ENCODE data around the gene SETD3.
A peak's percentile ranks its signal among the peaks of the same experiment; 100 is the strongest.

The SETD3 gene

DNA sequence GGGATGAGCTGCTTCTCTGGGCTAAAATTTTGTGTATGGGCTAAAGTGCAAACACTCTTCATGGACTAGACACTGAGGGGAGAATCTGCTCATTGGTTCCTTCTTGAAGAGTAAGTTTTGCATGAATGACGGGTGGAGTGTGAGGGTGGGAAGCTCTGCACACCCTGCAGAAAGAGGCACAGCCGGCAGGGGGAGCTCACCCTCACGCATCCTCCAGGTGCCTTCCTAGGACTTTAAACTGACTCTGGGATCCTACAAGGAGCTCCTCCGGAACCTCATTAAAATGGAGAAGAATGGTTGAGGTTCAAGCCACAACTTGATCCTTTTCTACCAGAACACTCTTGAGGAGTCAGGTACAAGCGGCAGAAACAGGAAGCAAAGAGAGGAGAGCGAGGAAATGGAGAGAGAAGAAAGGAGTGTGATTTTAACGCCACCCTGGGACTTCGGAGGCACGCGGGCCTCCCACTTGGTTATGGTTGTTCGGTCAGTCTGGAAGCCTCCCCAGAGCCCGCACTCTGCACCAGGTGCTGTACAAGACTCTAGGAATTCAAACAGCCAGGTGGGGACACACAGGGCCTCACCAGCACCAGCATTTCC lies 87.5 kb downstream of the SETD3 start:
- DNase-seq (ENCODE audit: low spot score): peak; percentile 39

DNA sequence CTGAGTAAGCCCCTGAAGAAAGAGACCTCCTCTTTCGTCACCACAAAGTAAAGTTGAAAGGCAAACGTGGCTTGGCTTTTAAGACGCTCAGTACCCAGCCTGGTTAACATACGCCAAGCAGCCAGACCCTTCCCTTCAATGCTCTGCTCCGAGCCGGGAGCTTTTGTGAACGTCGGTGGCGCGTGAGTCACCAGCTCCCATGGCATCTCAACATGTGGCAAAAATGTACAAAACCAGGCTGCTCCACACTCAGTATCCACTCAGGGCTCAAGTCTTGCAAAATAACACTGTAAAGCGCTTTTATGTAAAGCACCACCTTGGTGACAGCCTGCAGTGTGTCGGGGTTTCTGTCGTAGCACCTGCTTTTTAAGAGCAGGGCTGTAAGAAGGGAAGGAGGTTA lies 89.0 kb downstream of the SETD3 start:
- DNase-seq (ENCODE audit: low spot score): no peak

DNA sequence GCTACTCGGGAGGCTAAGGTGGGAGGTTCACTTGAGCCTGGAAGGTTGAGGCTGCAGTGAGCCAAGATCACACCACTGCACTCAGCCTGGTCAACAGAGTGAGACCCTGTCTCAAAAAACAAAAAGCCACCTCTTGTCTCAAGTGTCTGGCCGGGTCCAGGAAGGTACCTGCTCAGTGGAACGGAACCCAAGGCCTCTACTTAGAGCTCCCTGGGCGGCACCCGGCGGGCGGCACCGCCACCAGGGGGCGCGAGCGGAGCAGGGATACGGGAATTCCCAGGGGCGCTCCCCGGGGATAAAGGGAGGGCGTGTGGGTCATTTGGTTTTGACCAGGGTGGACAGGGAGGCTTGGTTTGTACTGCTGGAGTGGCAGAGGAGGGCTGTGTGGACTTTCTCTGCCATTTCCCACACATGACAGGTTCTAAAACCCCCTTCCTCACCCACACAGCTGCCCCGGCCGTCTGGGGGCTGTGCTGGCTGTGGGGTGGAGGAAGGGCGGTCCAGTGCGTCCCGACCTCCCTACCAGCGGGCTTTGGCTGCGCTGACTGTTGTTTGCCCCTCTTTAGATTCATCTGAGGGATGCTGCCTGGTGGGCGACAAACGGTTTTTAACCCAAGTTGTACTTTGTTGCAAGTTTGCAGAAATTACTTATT lies 91.4 kb downstream of the SETD3 start:
- DNase-seq (ENCODE audit: low spot score): peak; percentile 22

DNA sequence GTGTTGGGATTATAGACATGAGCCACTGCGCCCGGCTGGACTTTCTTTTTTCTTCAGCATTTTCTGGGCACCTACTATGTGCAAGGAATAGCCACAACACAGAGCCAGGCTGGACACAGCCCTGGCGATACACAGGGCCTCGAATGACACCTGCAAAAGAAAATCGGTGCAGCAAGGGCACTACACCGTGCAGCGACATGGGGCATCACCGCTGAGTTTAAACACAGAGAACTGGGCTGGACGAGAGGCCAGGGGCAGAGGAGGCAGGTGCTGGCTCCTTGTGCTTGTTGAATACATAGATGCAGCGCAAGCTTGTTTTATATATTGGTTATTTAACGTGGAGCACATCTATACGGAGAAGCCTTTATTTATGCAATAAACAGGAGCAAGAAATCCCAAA lies 92.4 kb downstream of the SETD3 start:
- no peak for DNase-seq (ENCODE audit: low spot score)

DNA sequence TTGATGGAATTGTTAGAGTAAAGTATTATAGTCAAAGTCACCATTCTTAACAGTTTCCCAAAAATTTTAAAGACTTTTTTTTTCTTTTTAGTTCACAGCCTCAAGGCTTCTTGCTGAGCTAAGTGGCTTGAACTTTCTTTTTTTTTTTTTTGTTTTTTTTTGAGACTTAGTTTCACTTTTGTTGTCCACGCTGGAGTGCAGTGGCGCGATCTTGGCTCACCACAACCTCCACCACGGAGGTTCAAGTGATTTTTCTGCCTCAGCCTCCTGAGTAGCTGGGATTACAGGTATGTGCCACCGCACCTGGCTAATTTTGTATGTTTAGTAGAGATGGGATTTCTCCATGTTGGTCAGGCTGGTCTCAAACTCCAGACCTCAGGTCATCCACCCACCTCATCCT lies 92.8 kb downstream of the SETD3 start:
- no peak for DNase-seq (ENCODE audit: low spot score)

DNA sequence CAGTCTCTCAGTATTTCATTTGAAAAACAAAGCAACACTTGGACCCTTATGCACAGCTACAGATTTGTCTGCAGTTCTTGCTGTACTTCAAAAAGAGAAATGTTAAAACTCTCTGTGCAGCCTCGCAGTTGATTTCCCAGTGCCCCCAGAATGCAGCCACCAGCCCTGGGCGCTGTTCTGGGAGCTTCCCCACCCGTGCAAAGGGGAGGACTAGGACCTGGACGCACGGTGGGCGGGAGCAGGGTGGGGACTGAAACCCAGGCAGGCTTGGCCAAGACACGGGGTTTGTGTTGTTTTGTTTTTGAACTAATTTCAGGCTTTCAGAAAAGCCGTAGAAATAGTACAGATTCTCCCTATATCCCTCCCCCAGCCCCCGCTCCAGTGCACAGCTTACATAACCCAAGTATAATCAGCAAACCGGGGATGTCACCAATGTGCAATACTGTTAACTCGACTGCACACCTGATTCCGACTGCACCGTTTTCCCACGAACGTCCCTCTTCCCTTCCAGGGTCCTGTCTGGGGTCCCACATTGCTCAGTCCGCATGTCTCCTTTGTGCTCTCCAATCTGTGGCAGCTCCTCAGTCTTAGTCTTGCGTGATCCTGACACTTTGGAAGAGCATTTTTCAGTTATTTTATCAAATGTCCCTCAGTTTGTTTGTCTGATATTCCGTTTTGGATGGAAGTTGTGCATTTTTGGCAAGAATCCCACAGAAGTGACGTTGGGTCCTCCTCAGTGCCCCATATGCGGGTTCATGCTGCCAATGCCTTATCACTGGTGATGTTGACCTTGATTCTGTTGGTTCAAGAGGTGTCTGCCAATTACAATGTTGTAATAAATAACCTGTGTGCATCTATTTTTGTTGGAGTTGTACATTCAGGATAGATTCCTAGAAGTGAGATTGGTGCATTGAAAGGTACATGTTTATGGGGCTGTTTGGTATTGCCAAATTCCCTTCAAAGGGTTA lies 95.9 kb downstream of the SETD3 start:
- DNase-seq (ENCODE audit: low spot score): no peak

DNA sequence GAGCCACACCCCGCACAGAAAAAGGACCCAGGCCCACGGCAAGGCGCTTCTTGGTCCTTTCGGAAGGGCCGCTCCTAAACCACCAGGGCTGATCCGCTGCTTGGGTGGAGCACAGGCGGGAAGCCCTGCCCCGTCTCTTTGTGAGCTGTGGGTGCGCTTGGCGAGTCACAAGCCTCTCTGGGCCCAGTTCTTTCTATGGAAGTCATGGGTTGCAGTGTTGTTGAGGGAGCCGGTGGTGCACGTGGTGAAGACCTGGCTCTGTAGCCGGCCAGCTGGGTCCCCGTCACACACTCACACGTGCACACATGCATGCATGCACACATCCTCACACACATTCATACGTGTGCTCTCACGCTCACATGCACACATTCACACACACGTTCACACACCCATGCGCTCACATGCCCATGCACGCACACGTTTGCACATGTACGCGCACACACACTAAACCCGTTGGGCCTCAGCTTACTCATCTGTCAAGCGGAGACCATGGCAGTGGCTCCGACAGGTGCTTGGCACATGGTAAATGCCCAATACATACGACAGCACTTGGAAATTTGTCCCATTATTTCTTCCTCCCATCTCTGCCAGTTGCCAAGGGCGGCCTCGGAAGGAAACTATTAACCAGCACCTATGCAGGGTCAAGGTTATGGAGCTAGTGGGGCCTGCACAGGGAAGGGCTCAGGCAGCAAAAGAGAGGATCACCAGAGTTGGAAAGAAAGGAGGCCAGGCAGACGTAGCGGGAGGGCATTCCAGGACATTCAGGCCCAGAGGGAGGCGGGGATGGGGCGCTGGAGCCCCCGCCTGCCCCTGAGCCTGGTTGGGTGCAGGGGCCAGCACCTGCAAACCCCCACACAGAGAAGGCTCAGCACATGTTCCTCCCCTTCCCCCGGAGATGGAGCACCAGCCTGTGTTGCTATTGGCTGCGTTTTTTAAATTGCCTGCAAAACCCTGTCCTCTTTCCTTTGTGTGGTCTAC lies 96.9 kb downstream of the SETD3 start:
- DNase-seq (ENCODE audit: low spot score): no peak

DNA sequence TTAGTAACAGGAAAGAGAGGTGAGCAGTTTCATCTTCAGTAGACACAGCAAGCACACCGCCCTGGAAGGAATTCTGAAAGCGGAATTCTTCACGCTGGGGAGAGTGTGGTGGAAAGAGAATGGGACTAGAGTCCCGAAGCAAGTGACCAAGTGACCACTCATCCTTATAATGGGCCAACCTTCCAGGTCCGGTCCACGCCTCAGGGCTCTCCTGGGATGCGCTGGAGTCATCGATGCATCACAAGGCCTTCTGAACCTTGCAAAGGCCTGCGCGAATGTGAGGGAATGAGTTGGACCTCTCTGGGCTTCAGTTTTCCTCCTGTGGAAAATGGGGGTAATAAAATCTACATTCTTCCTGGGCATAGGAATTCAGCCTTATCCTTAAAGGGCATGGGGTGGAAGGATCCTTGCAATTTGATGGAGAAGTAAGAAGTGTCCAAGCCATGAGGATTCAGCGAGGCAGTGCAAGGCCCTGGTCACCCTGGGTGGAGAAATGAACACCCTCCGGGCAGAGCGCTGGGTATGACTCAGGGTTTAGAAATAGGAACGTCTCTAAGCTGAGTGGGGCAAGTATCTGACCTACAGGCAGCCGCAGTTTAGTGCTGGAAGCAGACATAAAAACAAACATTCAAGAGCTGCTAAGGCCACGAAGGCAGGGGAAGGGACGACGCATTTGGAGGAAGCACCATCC lies 97.7 kb downstream of the SETD3 start:
- DNase-seq (ENCODE audit: low spot score): peak; percentile 37

DNA sequence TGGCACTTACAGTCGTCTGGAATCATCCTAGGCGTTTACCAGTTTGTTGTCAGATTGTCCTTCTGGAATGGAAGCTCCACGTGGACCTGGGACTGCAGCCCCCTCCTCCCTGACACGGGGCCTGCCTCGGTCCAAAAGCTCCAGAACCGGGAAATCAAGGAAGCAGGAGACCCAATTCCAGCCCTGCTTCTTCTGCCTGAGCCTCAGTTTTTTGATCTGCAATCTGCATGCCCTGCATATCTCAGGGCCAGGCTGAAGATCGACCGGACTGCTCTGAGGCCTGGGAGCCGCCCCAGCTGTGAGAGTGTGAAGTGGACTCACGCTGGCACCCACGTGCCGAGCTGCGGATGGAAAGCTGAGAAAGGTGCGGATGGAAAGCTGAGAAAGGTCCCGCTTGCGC lies 98.6 kb downstream of the SETD3 start:
- no peak for DNase-seq (ENCODE audit: low spot score)

DNA sequence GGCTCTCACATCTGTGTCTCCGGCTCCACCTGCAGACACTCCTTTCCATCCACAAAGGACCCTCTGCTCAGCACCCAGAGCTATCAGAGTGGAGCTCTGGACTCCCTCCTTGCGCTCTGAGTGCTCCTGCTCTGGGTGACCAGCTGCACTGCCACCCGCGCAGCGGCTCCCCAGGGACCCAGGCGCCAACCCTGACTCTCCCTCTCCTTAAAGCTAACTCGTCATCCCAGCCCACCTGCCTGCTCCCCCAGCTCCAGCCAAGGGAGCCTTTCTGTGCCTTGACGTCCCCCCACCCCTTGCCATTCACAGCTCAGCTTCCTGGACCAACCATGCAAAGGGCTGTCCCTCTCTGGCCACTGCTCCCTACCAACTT lies 99.0 kb downstream of the SETD3 start:
- DNase-seq (ENCODE audit: low spot score): no peak

DNA sequence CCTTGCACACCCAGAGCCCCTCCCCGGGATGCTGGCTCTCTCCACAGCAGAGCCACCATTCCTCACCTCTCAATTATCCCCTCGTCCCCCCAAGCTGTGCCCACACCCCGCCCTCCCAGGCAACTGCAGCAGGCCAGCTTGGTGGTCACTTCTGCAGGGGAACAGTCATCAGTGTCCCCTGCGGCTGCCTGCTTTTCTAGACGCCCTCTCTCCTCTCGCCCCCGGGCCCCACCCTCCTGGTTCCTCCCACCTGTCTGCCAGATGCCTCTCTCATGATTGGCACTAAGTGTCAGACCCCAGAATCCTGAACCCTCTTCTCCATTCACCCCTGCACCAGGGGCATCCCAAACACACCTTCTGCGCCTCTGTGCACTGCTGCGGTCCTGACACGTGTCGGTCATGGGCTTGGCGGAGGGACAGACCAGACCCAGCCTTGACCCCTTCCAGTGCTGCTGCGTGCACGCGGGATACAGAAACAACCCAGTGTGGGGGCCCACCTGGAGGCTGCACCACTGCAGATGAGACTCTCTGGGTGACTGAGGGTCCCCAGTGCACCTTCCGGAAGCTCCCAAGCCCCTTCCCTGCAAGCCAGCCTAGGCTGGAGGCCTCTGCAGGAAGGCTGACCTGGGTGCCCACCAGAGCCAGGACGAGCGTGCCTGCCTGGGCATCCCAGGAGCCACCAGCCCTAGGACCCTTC lies 99.5 kb downstream of the SETD3 start:
- DNase-seq (ENCODE audit: low spot score): no peak

DNA sequence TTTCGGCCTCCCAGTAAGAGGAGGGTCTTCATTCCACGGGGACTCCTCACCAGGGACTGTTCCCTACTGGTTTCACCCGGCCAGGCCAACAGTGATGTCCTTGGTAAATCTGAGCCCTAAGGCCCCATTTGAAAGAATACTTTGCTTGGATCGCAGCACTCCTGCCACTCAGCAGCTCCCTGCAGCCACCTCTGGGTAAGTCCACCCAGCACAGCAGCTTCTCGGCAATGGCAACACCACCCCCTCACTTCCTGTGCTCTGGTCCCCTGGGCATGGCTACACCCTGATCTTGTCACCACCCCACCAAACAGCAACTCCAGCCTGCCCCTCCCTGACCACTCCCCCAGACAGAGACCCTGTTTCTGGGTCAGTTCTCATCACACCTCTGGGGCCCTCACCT lies 100.3 kb downstream of the SETD3 start:
- DNase-seq (ENCODE audit: low spot score): peak; percentile 33

DNA sequence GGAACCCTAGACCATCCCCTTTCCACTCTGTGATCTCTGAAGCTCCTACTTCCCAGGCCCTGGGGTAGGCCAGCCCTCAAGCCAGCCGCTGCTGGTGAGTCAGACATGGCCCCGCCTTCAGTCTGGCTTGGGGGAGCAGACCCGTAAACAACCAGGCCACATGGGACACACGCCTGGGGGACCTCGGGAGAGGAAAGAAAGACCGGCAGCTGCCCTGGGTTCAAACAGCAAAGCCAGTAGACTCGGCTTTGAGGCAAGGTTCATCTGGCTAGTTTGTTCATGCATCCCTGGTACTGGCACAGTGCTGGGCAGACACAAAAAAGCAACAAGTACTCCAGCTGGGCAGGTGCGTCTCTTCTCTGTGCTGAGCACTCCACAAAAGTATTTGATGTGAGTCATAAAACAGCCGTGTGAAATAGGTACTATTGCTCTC lies 101.9 kb downstream of the SETD3 start:
- peak; percentile 91 for DNase-seq (ENCODE audit: low spot score)

DNA sequence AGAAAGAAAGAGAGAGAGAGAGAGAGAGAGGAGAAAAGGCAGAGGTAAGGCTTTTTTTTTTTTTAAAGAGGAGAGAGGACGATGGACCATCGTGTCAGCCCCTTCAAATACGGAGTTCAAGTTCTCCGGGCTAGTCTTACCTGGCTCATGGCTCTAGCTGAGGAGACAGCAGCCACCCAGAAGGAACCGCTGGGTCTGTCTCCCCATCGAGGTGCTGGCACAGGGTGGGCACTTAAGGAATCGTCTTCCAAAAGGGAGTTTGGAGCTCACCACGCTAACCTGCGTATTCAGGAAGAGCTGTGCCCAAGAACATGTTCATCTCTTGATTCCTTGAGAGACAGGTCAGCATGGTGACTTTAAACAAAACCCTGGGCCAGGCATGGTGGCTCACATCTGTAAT lies 102.7 kb downstream of the SETD3 start:
- DNase-seq (ENCODE audit: low spot score): no peak

DNA sequence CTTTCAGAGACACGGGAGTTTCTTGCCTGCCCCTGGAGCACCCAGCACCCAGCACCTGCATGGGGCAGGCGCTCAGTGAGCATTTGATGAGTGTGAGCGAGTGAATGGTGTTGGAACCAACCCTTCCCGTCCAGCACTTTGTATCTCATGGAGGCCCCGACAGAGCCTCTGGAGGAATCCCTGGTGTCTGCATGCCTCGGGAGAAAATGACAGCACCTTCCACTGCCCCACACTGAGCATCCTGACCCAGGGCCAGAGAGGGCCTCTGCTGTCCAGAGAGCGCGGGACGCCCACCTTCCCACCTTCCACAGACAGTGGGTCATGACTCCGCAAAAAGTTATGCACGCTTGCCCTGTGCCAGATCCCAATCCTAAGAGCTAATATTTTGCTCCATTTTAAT lies 105.7 kb downstream of the SETD3 start:
- DNase-seq (ENCODE audit: low spot score): no peak

DNA sequence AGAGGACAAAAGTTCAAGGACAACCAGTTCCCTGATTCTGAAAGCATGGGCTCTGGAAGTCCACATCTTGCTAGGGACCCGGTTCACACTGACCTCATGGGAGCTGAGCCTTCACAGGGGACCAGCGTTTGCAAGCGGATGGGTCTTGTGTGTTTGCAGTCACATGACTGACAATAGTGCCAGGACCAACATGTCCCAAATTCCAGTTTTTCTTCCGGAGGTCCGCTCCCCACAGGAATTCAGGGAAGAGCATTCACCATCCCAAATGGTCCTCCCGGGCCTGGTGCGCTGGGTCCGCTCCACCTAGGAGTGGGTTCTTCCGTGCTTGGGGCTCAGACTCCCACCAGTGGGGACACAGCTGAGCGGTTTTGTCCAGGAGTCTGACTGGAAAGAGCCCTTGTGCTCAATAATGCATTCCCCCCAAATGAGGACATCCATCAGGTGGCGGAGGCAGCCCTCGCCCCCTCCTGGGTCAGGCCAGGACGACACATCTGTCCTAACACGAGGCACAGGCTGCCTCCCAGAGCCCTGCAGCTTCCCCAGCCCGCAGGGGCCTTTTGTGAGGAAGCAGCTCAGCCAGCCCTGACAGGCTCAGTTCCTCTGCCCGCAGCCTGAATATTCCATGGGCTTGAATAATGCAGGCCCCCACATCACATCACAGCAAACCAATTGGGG lies 116.9 kb downstream of the SETD3 start:
- no peak for DNase-seq (ENCODE audit: low spot score)

DNA sequence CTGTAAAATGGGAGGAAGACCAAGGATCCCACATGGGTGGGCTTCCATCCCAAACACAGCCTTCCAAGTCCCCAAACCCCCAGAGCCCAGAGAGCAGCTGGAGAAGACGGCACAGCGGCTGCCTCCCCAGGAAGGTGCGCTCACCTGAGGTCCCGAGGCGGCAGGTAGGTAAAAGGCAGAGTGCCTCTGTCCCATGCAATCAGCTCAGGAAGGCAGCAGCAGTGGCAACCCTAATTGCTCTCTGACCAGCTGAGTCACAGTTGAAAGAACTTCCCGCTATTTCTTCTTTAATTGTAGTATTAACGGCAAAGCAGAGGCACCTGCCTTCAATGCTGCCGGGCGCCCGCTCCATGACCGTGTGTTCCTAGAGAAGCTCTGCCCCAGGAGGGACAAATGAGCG lies 117.6 kb downstream of the SETD3 start:
- DNase-seq (ENCODE audit: low spot score): peak; percentile 76

DNA sequence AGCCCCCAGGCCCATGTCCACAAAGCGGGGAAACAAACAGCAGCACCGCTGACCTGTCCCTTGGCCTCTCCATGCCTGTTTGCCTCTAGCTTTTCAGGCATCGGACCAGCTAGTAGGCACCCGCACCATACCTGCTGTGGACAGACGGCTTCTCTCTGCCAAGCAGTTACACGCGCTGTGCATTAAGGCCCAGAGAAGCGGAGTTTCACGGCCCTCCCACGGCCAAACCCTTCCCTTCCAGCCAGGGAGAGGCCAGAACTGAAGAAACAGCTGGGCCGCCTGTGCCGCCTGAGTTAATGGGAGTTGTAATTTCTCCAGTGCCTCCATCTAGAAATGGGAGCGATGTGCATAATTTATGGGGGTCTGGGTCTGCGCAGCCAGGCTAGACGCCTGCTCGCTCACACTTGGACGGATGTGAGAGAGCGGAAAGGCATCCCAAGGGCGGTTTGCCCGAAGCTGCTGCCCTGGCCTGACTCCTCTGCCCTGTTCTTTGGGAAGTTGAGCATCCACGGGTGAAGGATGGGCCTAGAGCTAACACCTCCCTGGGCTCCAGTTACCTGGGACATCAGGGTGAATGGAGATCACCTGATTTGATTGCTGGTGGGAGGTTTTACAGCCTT lies 119.0 kb downstream of the SETD3 start:
- no peak for DNase-seq (ENCODE audit: low spot score)

DNA sequence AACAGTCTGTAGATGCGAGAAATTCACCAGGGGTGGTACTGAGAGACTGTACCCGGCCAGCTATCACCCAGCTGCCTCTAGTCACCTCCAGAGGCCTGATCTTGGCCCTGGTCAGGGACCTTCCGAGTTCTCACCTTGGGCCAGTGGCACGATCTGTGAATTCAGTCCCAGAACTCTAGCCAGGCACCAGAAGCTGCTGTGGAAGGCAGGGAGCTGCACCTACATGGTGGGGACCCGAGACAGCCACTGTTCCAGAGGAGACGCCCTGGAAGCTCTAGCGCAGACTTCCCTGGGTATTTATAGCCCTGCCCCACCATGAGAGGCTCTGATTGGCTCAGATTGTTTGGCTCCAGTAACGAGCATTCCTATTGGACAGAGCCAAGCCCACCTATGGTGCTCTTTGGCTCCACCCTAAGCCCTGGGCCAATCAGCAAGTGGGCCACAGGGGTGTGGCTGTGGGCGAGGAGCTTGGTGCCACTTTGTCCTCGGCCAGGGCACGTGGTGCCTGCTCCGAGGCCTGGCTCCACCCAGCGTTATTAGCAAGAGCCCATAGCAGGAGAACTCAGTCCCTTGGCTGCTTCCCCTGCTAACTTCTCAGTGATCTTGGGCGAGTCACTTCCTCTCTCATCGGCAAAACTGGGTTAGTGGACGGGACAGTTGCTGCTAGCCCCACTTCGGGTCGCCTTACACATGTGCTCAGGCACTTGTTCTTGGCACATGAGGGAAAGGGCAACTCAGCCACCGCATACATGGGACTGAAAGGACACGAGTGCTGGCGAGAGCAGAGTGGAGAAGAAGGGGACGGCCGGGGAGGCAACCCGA lies 119.7 kb downstream of the SETD3 start:
- DNase-seq (ENCODE audit: low spot score): no peak

All from SW480 (cell line).